Neural cell (in vitro differentiated cells): ENCODE measurements around the gene GMPS. TPM values are rescaled to one million over a fixed set of nuclear protein-coding genes. Genes with fewer than 3 reads are reported as not detected.

Source experiments
- H2AFZ ChIP-seq: fragments of 200-600, 300-800 bp; sonication (generic), shearing (Covaris generic); 2 replicates; pipeline ENCODE4 v1.6.0; 2014; ENCODE audit warnings: low read depth, mild to moderate bottlenecking, antibody characterized with exemption, low read length, moderate library complexity
- H3F3A ChIP-seq: fragments of 200-600 bp; shearing (Covaris generic); 2 replicates; pipeline ENCODE4 v1.6.1; 2016; ENCODE audit warnings: mild to moderate bottlenecking, moderate library complexity, mixed read lengths, antibody characterized with exemption, low read length; ENCODE audit not compliant: insufficient read depth, poor library complexity, severe bottlenecking
- H3K27ac ChIP-seq: fragments of 200-600, 300-800 bp; sonication (generic), shearing (Covaris generic); 2 replicates; pipeline ENCODE4 v1.5.1; 2014; ENCODE audit warnings: mild to moderate bottlenecking, low read length, moderate library complexity
- H3K27me3 ChIP-seq: fragments of 300-800, 200-600 bp; sonication (generic), shearing (Covaris generic); 2 replicates; pipeline ENCODE4 v1.6.0; 2014; ENCODE audit warnings: mild to moderate bottlenecking, low read depth, low read length, moderate library complexity; ENCODE audit not compliant: insufficient read depth
- H3K36me3 ChIP-seq: fragments of 300-800, 200-600 bp; sonication (generic), shearing (Covaris generic); 2 replicates; pipeline ENCODE4 v1.5.1; 2014; ENCODE audit warnings: mild to moderate bottlenecking, antibody characterized with exemption, low read length, moderate library complexity; ENCODE audit not compliant: insufficient read depth
- H3K4me2 ChIP-seq: fragments of 300-800, 200-600 bp; sonication (generic), shearing (Covaris generic); 2 replicates; pipeline ENCODE4 v1.6.0; 2014; ENCODE audit warnings: mild to moderate bottlenecking, low read length
- H3K4me3 ChIP-seq: fragments of 300-800, 200-600 bp; sonication (generic), shearing (Covaris generic); 2 replicates; pipeline ENCODE4 v1.5.1; 2014; ENCODE audit warnings: mild to moderate bottlenecking, low read length, moderate library complexity
- H3K79me2 ChIP-seq: fragments of 200-600 bp; shearing (Covaris generic); replicated peaks from 2 replicates; pipeline ENCODE4 v1.6.0; 2014; ENCODE audit warnings: mild to moderate bottlenecking, low read length, moderate library complexity; ENCODE audit not compliant: insufficient read depth
- H3K9ac ChIP-seq: fragments of 300-800, 200-600 bp; sonication (generic), shearing (Covaris generic); 2 replicates; pipeline ENCODE4 v1.6.1; 2016; ENCODE audit warnings: mild to moderate bottlenecking, low read length, mixed read lengths
- H3K9me2 ChIP-seq: fragments of 200-600 bp; shearing (Covaris generic); 2 replicates; pipeline ENCODE4 v1.6.1; 2016; ENCODE audit warnings: mild to moderate bottlenecking, low read length, mixed read lengths; ENCODE audit not compliant: insufficient read depth
- H3K9me3 ChIP-seq: fragments of 200-600, 300-800 bp; sonication (generic), shearing (Covaris generic); 2 replicates; pipeline ENCODE4 v1.6.1; 2016; ENCODE audit warnings: mild to moderate bottlenecking, mixed run types, low read length, moderate library complexity, mixed read lengths
- H4K20me1 ChIP-seq: fragments of 200-600 bp; shearing (Covaris generic); 2 replicates; pipeline ENCODE4 v1.6.1; 2016; ENCODE audit warnings: mild to moderate bottlenecking, mixed run types; ENCODE audit not compliant: insufficient read depth
- CTCF ChIP-seq: fragments of 450-650 bp; IDR thresholded peaks from 2 replicates; pipeline ENCODE4 v1.5.1; 2014; ENCODE audit warnings: antibody characterized with exemption, mild to moderate bottlenecking, moderate library complexity; ENCODE audit not compliant: poor library complexity, severe bottlenecking
- EP300 ChIP-seq: fragments of 450-650 bp; conservative IDR thresholded peaks from 2 replicates; pipeline ENCODE4 v1.6.1; 2014; ENCODE audit warnings: antibody characterized with exemption, mild to moderate bottlenecking, moderate library complexity; ENCODE audit not compliant: poor library complexity, severe bottlenecking
- EZH2 ChIP-seq: fragments of 200-600, 300-800 bp; shearing (Covaris generic), sonication (generic); IDR thresholded peaks from 2 replicates; pipeline ENCODE4 v1.6.1; 2014; ENCODE audit warnings: antibody characterized with exemption, low read length, borderline replicate concordance, mild to moderate bottlenecking; ENCODE audit not compliant: insufficient read depth, poor library complexity, severe bottlenecking
- MXI1 ChIP-seq: fragments of 450-650 bp; conservative IDR thresholded peaks from 2 replicates; pipeline ENCODE4 v1.6.1; 2014; ENCODE audit warnings: antibody characterized with exemption, mild to moderate bottlenecking; ENCODE audit not compliant: poor library complexity, severe bottlenecking
- POLR2AphosphoS5 ChIP-seq: IDR thresholded peaks from 2 replicates; pipeline ENCODE4 v1.6.1; 2012
- RAD21 ChIP-seq: fragments of 450-650 bp; conservative IDR thresholded peaks from 2 replicates; pipeline ENCODE4 v1.6.1; 2014; ENCODE audit warnings: antibody characterized with exemption, mild to moderate bottlenecking, moderate library complexity
- REST ChIP-seq: IDR thresholded peaks from 2 replicates; pipeline ENCODE4 v1.6.1; 2012; ENCODE audit warnings: borderline replicate concordance
- SMC3 ChIP-seq: fragments of 450-650 bp; conservative IDR thresholded peaks from 2 replicates; pipeline ENCODE4 v1.6.1; 2014; ENCODE audit warnings: antibody characterized with exemption, mild to moderate bottlenecking, moderate library complexity; ENCODE audit not compliant: poor library complexity
- TAF1 ChIP-seq: IDR thresholded peaks from 2 replicates; pipeline ENCODE4 v1.6.1; 2012; ENCODE audit warnings: low read depth
- polyA plus RNA-seq: library from polyadenylated mRNA; depleted of rRNA; stranded (reverse); fragments of >200 nt; gene quantifications from 2 replicates; pipeline ENCODE4 v1.2.3, GENCODE V29; 2014

Gene GMPS
- polyA plus RNA-seq, 1 donor from 2014 or later, result 23.7 TPM

GRCh38 chr3:155876037-155876436 lies 5.6 kb downstream of the GMPS start:
- TF ChIP-seq TAF1, result no peak
- no peak for TF ChIP-seq SMC3
- TF ChIP-seq MXI1, result no peak
- TF ChIP-seq EP300, result no peak
- no peak for TF ChIP-seq REST
- TF ChIP-seq RAD21, result no peak
- no peak for TF ChIP-seq POLR2AphosphoS5
- Histone ChIP-seq H3K9me3 (no peaks in the 10 kb centered on the region), H3K27me3 (no peaks in the 10 kb centered on the region), H4K20me1 (no peaks in the 10 kb centered on the region), H3K27ac (no peak overlapping the region), H3K36me3 (no peaks in the 10 kb centered on the region), H3K4me3 (no peak overlapping the region), H3K79me2 (peaks cover 98% of the 10 kb centered on the region), H3K4me2 (no peak overlapping the region), H2AFZ (no peak overlapping the region), H3F3A (no peaks in the 10 kb centered on the region), H3K9me2 (no peaks in the 10 kb centered on the region), H3K9ac (no peak overlapping the region)

- Histone ChIP-seq H4K20me1 (no peaks in the 10 kb centered on the region), H3K9ac (no peak overlapping the region), H3K4me2 (no peak overlapping the region), H3K36me3 (no peaks in the 10 kb centered on the region), H3K79me2 (peaks cover 98% of the 10 kb centered on the region), H3K4me3 (no peak overlapping the region), H3F3A (no peaks in the 10 kb centered on the region), H3K9me2 (no peaks in the 10 kb centered on the region), H2AFZ (no peak overlapping the region), H3K27ac (no peak overlapping the region), H3K9me3 (no peaks in the 10 kb centered on the region), H3K27me3 (no peaks in the 10 kb centered on the region)
- TF ChIP-seq EZH2, result no peak
- no peak for TF ChIP-seq CTCF
- no peak for TF ChIP-seq POLR2AphosphoS5
- no peak for TF ChIP-seq SMC3
- TF ChIP-seq REST, result no peak
These were observed 6.1 kb downstream of the GMPS start for GRCh38 chr3:155876503-155876902.
